Glutamatergic neuron (in vitro differentiated cells): Measurements from ENCODE around the gene CENATAC. TPM values are rescaled to one million over a fixed set of nuclear protein-coding genes. Genes with fewer than 3 reads are reported as not detected.

Source experiments
- DNase-seq: peaks from one replicate; pipeline ENCODE4 v3.0.0; 2022
- H3K27ac Mint-ChIP-seq: one replicate; pipeline ENCODE4 v1.8.0; 2020; ENCODE audit warnings: mild to moderate bottlenecking, mixed read lengths, inconsistent platforms; ENCODE audit not compliant: unreplicated experiment
- H3K27me3 Mint-ChIP-seq: one replicate; pipeline ENCODE4 v1.8.0; 2020; ENCODE audit warnings: mild to moderate bottlenecking, moderate library complexity, mixed read lengths, inconsistent platforms; ENCODE audit not compliant: unreplicated experiment
- H3K36me3 Mint-ChIP-seq: one replicate; pipeline ENCODE4 v1.8.0; 2020; ENCODE audit warnings: mild to moderate bottlenecking, mixed read lengths, inconsistent platforms; ENCODE audit not compliant: unreplicated experiment
- H3K4me1 Mint-ChIP-seq: one replicate; pipeline ENCODE4 v1.8.0; 2020; ENCODE audit warnings: mild to moderate bottlenecking, low read depth, mixed read lengths, inconsistent platforms; ENCODE audit not compliant: unreplicated experiment
- H3K4me3 Mint-ChIP-seq: one replicate; pipeline ENCODE4 v1.8.0; 2020; ENCODE audit warnings: mild to moderate bottlenecking, mixed read lengths, inconsistent platforms; ENCODE audit not compliant: unreplicated experiment
- H3K9me3 Mint-ChIP-seq: one replicate; pipeline ENCODE4 v1.8.0; 2020; ENCODE audit warnings: mild to moderate bottlenecking, moderate library complexity, mixed read lengths, inconsistent platforms; ENCODE audit not compliant: unreplicated experiment
- CTCF ChIP-seq: fragments of 200-600 bp; sonication (generic); IDR thresholded peaks from one replicate; pipeline ENCODE4 v1.5.0; 2021; ENCODE audit not compliant: partially characterized antibody, unreplicated experiment
- total RNA-seq: library from RNA; stranded (reverse); fragmentation: NEBNext Ultra II Directional; extraction: Animal tissue kit (Norgen Biotek cat#: 25700); gene quantifications from one replicate; pipeline ENCODE4 v1.2.1, GENCODE V29; 2021; ENCODE audit not compliant: unreplicated experiment

The CENATAC gene
- total RNA-seq, 1 donor from 2014 or later = 72.3 TPM

- no peaks in the 10 kb centered on the region for H3K4me1 Mint-ChIP-seq
- no peak overlapping the region for H3K4me3 Mint-ChIP-seq
- no peak for DNase-seq
- no peaks in the 10 kb centered on the region for H3K27me3 Mint-ChIP-seq
- H3K27ac Mint-ChIP-seq = no peak overlapping the region
- TF ChIP-seq CTCF = no peak
- peaks cover 4% of the 10 kb centered on the region for H3K36me3 Mint-ChIP-seq
- H3K9me3 Mint-ChIP-seq = peaks cover 7% of the 10 kb centered on the region
These were observed 48.6 kb downstream of the CENATAC start for GRCh38 chr11:119046489-119046888.

- no peak for TF ChIP-seq CTCF
- Mint-ChIP-seq H3K36me3 (peaks cover 4% of the 10 kb centered on the region), H3K27ac (no peak overlapping the region), H3K4me1 (no peaks in the 10 kb centered on the region), H3K9me3 (peaks cover 6% of the 10 kb centered on the region), H3K27me3 (no peaks in the 10 kb centered on the region), H3K4me3 (no peak overlapping the region)
- no peak for DNase-seq
These were observed 49.3 kb downstream of the CENATAC start for GRCh38 chr11:119047205-119047604.

GRCh38 chr11:119048644-119049043 lies 50.7 kb downstream of the CENATAC start:
- no peak overlapping the region for H3K4me3 Mint-ChIP-seq
- no peak overlapping the region for H3K27ac Mint-ChIP-seq
- H3K4me1 Mint-ChIP-seq = no peaks in the 10 kb centered on the region
- DNase-seq = no peak
- peaks cover 4% of the 10 kb centered on the region for H3K36me3 Mint-ChIP-seq
- no peak for TF ChIP-seq CTCF
- no peaks in the 10 kb centered on the region for H3K27me3 Mint-ChIP-seq
- H3K9me3 Mint-ChIP-seq = peaks cover 6% of the 10 kb centered on the region

- Mint-ChIP-seq H3K4me3 (no peak overlapping the region), H3K4me1 (no peaks in the 10 kb centered on the region), H3K27ac (no peak overlapping the region), H3K9me3 (peaks cover 6% of the 10 kb centered on the region), H3K27me3 (no peaks in the 10 kb centered on the region), H3K36me3 (peaks cover 4% of the 10 kb centered on the region)
- no peak for DNase-seq
- no peak for TF ChIP-seq CTCF
These were observed 51.1 kb downstream of the CENATAC start for GRCh38 chr11:119049081-119049480.

GRCh38 chr11:119051440-119052162 lies 53.7 kb downstream of the CENATAC start:
- peaks cover 3% of the 10 kb centered on the region for H3K27me3 Mint-ChIP-seq
- no peak for DNase-seq
- TF ChIP-seq CTCF = no peak
- H3K4me1 Mint-ChIP-seq = peaks cover 7% of the 10 kb centered on the region
- H3K9me3 Mint-ChIP-seq = peaks cover 11% of the 10 kb centered on the region
- H3K27ac Mint-ChIP-seq = no peak overlapping the region
- no peak overlapping the region for H3K4me3 Mint-ChIP-seq
- H3K36me3 Mint-ChIP-seq = peaks cover 4% of the 10 kb centered on the region
